Ascending aorta (tissue), 2 donors: ENCODE data around the gene PRKAR2B. TPM values are rescaled to one million over a fixed set of nuclear protein-coding genes. Genes with fewer than 3 reads are reported as not detected.

Experiments used
- DNase-seq, 2 donors: peaks; one replicate each; pipeline ENCODE4 v3.0.0-alpha.2; 2019; ENCODE audit warnings: low spot score in 2 of 2
- H3K27ac ChIP-seq, 2 donors: fragments of 200-600 bp; sonication (generic); one replicate each; pipeline ENCODE4 v1.5.1; 2016 to 2017; ENCODE audit warnings: mild to moderate bottlenecking in 1 of 2
- H3K27me3 ChIP-seq: fragments of 200-600 bp; sonication (generic); one replicate; pipeline ENCODE4 v1.5.1; 2017
- H3K36me3 ChIP-seq, 2 donors: fragments of 200-600 bp; sonication (generic); one replicate each; pipeline ENCODE4 v1.5.1; 2016
- H3K4me1 ChIP-seq, 2 donors: fragments of 200-600 bp; sonication (generic); one replicate each; pipeline ENCODE4 v1.5.1; 2016 to 2017; ENCODE audit warnings: mild to moderate bottlenecking in 1 of 2
- H3K4me3 ChIP-seq, 2 donors: fragments of 200-600 bp; sonication (generic); one replicate each; pipeline ENCODE4 v1.5.1; 2016 to 2017; ENCODE audit warnings: mild to moderate bottlenecking in 1 of 2
- H3K9me3 ChIP-seq, 2 donors: fragments of 200-600 bp; sonication (generic); one replicate each; pipeline ENCODE4 v1.5.1; 2016
- intact Hi-C: fragments of 100-400 bp; cut with DNase I; formaldehyde crosslinking; loops from one replicate; pipeline ENCODE4 v1.15.1; 2023
- total RNA-seq: library from RNA; depleted of rRNA; stranded (reverse); fragments of >200 nt; gene quantifications from one replicate; pipeline ENCODE4 v1.1.0, GENCODE V29; 2016
- TF ChIP-seq, protein P1 (sequence below), 3 experiments: fragments of 200-600 bp in 2 of 3; fragments of 450-650 bp in 1 of 3; sonication (generic) in 2 of 3; IDR thresholded peaks; one replicate each; pipeline ENCODE4 v1.5.1; 2016 to 2019; ENCODE audit warnings: antibody characterized with exemption in 3 of 3, mild to moderate bottlenecking in 1 of 3, moderate library complexity in 1 of 3

The PRKAR2B gene
- total RNA-seq, 1 donor from 2014 or later = 10.5 TPM

DNA sequence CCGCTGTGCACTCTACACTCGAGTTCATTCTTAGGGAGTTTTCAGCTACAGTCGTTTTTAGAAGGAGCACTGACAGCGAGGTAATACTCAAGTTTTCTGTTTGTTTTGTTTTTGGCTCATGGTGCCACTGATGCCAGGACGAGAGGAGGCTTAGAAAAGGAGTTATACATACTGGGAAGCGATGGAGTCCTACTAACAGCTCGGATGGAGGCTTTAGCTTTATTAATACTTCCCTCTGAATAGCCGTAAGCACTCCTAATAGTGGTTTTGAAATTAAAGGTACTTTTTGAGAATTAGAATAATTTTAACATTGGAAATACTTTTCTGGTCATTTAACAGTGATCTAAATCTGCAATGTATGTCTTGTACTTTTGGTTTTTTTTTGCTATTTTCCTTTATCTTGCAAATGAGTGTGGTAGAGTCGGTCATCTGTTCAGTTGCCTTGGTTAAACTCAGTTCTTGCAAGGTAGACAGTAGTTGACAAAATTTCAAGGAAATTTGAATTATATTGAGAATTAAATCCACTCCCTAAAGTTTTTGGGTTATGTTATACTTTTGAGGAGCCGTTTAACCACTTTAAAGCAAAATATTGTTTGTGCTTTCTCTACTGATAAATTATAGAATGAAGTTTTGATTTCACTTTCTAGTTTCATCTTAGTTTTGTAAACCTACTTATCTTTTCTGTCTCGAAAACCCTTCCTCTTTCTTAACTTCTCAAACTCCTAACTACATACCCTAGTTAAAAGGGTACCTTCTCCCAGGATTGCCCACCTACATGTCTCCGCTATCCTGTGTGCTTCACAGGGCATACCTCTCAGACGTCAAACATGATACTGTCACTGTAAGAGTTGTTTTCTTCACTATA, 125.8 kb downstream of the PRKAR2B start:
- Histone ChIP-seq H3K27me3 (no peaks in the 10 kb centered on the region), H3K27ac (peak overlapping the region; percentile 94 to 100), H3K9me3 (no peaks in the 10 kb centered on the region), H3K4me3 (peak overlapping the region; percentile 81 to 94), H3K36me3 (no peaks in the 10 kb centered on the region), H3K4me1 (peaks cover 2 to 33% of the 10 kb centered on the region in 2 donors)
- intact Hi-C loops = loop anchor here (10.0 kb wide), 1 partner anchor 705 kb away; no protein-coding TSS in a partner anchor
- TF ChIP-seq, protein P1, sequence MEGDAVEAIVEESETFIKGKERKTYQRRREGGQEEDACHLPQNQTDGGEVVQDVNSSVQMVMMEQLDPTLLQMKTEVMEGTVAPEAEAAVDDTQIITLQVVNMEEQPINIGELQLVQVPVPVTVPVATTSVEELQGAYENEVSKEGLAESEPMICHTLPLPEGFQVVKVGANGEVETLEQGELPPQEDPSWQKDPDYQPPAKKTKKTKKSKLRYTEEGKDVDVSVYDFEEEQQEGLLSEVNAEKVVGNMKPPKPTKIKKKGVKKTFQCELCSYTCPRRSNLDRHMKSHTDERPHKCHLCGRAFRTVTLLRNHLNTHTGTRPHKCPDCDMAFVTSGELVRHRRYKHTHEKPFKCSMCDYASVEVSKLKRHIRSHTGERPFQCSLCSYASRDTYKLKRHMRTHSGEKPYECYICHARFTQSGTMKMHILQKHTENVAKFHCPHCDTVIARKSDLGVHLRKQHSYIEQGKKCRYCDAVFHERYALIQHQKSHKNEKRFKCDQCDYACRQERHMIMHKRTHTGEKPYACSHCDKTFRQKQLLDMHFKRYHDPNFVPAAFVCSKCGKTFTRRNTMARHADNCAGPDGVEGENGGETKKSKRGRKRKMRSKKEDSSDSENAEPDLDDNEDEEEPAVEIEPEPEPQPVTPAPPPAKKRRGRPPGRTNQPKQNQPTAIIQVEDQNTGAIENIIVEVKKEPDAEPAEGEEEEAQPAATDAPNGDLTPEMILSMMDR (IDR thresholded peaks at IDR 0.05) = no peak
- no peak for DNase-seq

DNA sequence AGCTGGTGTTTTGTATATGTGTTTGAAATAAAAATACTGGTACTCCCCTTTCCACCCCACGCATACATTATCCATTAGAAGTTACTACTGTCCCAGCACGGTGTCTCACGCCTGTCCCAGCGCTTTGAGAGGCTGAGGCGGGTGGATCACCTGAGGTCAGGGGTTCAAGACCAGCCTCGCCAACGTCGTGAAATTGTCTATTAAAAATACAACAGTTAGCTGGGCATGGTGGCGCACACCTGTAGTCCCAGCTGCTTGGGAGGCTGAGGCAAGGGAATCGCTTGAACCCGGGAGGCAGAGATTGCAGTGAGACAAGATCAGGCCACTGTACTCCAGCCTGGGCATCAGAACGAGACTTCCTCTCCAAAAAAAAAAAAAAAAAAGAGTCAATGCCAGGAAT, 127.0 kb downstream of the PRKAR2B start:
- DNase-seq = no peak
- intact Hi-C loops = loop anchor here (10.0 kb wide), 1 partner anchor 703 kb away; no protein-coding TSS in a partner anchor
- Histone ChIP-seq H3K27me3 (no peaks in the 10 kb centered on the region), H3K4me1 (peaks cover 2 to 33% of the 10 kb centered on the region in 2 donors), H3K4me3 (no peak overlapping the region), H3K9me3 (no peaks in the 10 kb centered on the region), H3K27ac (peak overlapping the region in 1 of 2 donors; percentile 10), H3K36me3 (no peaks in the 10 kb centered on the region)
- TF ChIP-seq, protein P1 (IDR thresholded peaks at IDR 0.05) = no peak

DNA sequence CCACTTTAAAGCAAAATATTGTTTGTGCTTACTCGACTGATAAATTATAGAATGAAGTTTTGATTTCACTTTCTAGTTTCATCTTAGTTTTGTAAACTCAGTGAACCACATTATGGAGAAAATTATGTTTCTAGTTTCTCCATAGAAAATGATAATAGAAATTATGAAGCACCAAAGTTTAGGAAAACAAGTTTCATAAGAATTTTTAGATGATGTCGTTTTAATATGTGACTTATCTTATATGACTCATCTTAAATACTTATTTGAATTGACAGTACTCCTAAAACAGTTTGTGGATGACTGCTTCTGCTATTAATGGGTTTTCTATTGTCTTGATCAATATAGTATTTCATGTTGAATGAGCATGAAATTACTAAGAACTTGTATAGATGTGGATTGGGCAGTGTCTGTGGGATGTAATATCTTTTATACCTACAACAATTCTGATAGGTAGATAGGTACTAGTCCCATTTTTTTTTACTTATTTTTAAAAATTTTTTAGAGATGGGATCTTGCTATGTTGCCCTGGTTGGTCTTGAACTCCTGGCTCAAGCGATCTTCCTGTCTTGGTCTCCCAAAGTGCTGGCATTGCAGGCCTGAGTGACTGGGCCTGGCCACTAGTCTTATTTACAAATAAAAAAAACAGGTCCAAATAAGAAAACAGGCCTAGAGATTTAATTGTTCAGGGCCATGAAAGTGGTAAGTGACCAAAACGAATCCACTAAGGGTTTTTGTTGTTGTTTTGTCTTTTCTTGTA, 127.9 kb downstream of the PRKAR2B start:
- no peaks in the 10 kb centered on the region for H3K27me3 ChIP-seq
- no peaks in the 10 kb centered on the region for H3K9me3 ChIP-seq
- TF ChIP-seq, protein P1 (IDR thresholded peaks at IDR 0.05) = no peak
- intact Hi-C loops = loop anchor here (10.0 kb wide), 1 partner anchor 702 kb away; no protein-coding TSS in a partner anchor
- no peak overlapping the region for H3K27ac ChIP-seq
- H3K4me3 ChIP-seq = no peak overlapping the region
- H3K4me1 ChIP-seq = peaks cover 2 to 33% of the 10 kb centered on the region in 2 donors
- no peaks in the 10 kb centered on the region for H3K36me3 ChIP-seq
- DNase-seq = no peak

DNA sequence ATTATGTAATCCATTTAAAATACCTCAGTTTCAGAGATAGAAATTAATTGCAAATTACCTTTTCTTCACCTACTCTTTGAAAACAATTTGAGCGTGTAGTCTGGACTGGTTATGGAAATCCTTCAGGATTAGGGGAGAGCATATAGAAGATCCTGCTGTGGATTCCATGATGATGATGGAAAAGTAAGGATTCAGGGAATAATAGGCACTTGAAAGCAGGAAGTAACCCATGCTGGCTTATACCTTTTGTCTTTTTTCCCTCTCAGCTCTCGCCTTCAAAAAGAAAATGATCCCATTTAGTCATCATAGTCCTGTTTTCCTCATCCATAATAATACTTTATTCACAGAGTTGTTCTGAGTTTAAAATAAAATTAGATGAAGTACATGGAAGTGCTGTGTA, 128.7 kb downstream of the PRKAR2B start:
- H3K27ac ChIP-seq = no peak overlapping the region
- intact Hi-C loops = loop anchor here (10.0 kb wide), 1 partner anchor 702 kb away; no protein-coding TSS in a partner anchor
- no peaks in the 10 kb centered on the region for H3K36me3 ChIP-seq
- peaks cover 2 to 33% of the 10 kb centered on the region in 2 donors for H3K4me1 ChIP-seq
- no peak for DNase-seq
- no peak overlapping the region for H3K4me3 ChIP-seq
- TF ChIP-seq, protein P1 (IDR thresholded peaks at IDR 0.05) = no peak
- no peaks in the 10 kb centered on the region for H3K9me3 ChIP-seq
- H3K27me3 ChIP-seq = no peaks in the 10 kb centered on the region

DNA sequence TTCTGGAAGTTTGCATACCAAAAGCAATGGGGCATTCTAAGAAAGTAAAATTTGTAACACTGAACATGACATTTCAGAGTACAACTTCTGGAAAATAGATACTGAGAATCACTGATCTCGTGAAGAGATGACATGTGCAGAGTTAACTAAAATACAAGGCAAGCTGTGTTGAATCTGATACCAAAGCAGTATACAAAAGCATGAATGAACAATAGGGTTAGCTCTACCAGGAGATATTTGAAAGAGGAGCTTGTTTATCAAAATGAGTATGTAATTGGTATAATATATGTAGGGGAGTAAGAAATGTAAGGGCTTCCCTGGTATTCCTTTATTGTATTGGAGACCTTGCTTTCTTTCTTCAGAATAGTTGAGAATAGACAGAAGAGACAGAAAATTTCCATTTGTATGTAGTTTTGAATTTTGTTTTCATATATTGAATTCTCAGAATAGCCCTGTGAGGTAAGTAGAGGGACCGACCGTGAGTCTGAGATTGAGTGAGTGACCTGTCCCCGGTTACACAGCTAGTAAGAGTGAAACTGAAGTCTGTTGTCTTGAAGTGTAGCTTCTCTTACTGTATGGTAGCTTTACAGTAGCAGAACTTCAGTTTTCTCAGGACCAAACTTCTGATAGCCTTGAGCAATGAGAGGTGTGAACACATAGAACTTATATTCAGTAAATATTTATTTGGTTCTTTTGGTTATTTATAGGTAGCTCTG, 129.3 kb downstream of the PRKAR2B start:
- DNase-seq = no peak
- TF ChIP-seq, protein P1 (IDR thresholded peaks at IDR 0.05) = no peak
- Histone ChIP-seq H3K27me3 (no peaks in the 10 kb centered on the region), H3K4me1 (peaks cover 2 to 33% of the 10 kb centered on the region in 2 donors), H3K27ac (no peak overlapping the region), H3K4me3 (no peak overlapping the region), H3K9me3 (no peaks in the 10 kb centered on the region), H3K36me3 (no peaks in the 10 kb centered on the region)
- intact Hi-C loops = loop anchor here (10.0 kb wide), 1 partner anchor 701 kb away; no protein-coding TSS in a partner anchor
